ENCODE measurements around the gene LRP1B.

- TF ChIP-seq CEBPB (IDR thresholded peaks at IDR 0.05) (no peak), TCF12 (IDR thresholded peaks at IDR 0.05; ENCODE audit: low read depth) (no peak), CREB1 (IDR thresholded peaks at IDR 0.05; ENCODE audit: low read depth) (no peak), REST (IDR thresholded peaks at IDR 0.05; ENCODE audit: low read depth) (no peak), NFIC (IDR thresholded peaks at IDR 0.05) (no peak), RAD21 (IDR thresholded peaks at IDR 0.05; ENCODE audit: low read depth) (no peak; the same call in 1 of the 2 replicates), EP300 (IDR thresholded peaks at IDR 0.05; ENCODE audit: borderline replicate concordance) (no peak), TEAD4 (IDR thresholded peaks at IDR 0.05) (no peak), TAF1 (IDR thresholded peaks at IDR 0.05; ENCODE audit: low read depth) (no peak), YY1 (IDR thresholded peaks at IDR 0.05; ENCODE audit: low read depth) (no peak)
These were observed 1533.0 kb downstream of the LRP1B start for GRCh38 chr2:140597836-140598235.

Measured in Ishikawa (cell line).